ENCODE data around the gene TUBA3C. TPM values are rescaled to one million over a fixed set of nuclear protein-coding genes. Genes with fewer than 3 reads are reported as not detected.

The TUBA3C gene
- total RNA-seq: not detected in 2 replicates

DNA sequence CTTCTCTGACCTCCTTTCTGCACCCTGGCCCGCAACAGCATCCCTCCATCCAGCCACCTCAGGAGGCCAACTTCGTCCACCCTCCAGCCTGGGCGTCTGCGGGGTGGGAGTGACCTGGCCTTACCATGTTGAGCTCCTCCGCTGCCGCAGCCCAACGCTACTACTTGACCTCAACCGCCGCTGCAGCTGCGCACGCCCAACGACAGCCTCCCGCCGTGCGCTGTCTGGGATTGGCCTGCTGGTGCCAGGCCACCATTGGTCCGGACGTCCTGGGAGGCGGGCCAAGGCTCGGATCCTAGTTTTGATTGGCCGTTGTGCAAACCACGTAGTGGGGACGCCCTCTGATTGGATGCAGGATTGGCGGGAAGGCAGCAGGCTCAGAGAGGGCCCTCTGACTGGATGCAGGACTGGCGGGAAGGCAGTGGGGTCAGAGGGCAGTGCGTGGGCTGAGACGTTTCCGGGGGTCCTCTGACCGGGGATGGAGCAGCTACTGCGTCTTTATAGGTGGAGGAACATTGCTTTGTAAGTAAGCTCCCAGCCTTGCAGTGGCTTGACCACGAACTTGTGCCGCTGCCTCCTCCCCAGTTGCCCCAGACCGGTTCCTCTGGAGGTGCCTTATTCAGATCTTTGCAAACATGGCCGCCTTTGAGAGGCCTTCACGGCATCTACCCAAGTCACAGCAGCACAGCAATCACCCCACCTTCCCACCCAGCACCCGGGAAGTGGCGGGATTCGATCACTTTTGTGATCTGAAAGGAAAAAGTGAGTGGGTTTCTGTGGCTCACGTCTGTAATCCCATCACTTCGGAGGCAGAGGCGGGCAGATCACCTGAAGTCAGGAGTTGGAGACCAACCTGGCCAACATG lies at the start of gene TUBA3C:
Gene TUBA3C (minus strand): TSS at position 204 of the 865 bp plus-strand sequence. CDS start 77 bp downstream, at position 127.

Small RNAs within 50 kb of the gene (small RNA-seq; reads per million reads assigned to genes)
- gene AL139327.4: not detected

Measured in placental epithelial cell (primary cell).